ENCODE data around the gene RPTOR.

DNA sequence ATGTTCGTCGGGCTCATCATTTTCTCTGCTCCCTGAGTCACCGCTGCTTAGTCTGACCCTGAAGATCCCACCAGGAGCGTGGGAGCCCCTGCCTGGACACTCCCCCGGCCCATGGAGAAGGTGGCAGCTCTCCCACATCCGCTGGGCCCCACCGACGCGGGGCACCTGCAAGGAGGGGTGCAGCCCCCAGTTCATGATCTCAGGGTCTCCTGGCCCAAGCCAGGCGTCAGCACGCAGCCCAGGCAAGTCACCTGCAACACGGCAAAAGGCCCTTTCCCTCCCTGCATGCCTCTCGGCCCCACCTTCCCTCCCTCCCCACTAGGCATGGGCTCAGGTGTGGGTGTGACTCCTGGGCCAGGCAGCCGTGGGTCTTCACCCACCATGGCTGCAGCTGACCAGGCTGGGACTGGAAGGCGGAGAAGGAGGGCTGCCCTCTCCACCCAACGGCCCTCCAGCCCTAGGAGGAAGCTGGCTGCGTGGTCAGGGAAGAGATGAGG, 437.3 kb downstream of the RPTOR start:
- TF ChIP-seq, protein P1, sequence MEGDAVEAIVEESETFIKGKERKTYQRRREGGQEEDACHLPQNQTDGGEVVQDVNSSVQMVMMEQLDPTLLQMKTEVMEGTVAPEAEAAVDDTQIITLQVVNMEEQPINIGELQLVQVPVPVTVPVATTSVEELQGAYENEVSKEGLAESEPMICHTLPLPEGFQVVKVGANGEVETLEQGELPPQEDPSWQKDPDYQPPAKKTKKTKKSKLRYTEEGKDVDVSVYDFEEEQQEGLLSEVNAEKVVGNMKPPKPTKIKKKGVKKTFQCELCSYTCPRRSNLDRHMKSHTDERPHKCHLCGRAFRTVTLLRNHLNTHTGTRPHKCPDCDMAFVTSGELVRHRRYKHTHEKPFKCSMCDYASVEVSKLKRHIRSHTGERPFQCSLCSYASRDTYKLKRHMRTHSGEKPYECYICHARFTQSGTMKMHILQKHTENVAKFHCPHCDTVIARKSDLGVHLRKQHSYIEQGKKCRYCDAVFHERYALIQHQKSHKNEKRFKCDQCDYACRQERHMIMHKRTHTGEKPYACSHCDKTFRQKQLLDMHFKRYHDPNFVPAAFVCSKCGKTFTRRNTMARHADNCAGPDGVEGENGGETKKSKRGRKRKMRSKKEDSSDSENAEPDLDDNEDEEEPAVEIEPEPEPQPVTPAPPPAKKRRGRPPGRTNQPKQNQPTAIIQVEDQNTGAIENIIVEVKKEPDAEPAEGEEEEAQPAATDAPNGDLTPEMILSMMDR (IDR thresholded peaks at IDR 0.05; ENCODE audit: low read depth, low read length): no peak
- TF ChIP-seq EZH2phosphoT487 (IDR thresholded peaks at IDR 0.05; ENCODE audit: low read depth): no peak
